Activated T-cell treated with anti-CD3 and anti-CD28 coated beads for 48 hours (primary cell): ENCODE measurements around the gene SLC38A10.

Experiments
- DNase-seq: peaks from one replicate; pipeline ENCODE4 v3.0.0-alpha.2; 2020; ENCODE audit warnings: low read depth

The SLC38A10 gene

GRCh38 chr17:81207610-81208581, 87.2 kb downstream of the SLC38A10 start:
- DNase-seq: no peak

DNA sequence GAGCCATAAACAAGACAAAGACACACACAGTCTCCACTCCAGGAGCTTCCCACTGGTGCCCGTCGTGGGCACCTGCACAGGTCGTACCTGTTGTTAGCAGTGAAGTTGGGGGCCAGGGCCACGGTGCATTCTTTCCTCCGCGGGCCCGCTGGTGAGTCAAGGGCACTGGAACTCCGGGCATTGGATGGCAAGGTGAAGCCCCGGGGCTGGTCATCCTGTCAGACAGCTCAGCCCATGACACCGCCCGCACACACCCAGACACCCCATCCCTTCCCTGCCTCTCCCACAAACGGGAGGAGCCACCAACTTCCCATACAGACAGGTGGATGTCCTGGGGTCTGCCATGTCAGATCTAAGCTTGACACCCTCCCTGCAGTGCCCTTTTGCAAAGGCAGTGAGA, 88.5 kb downstream of the SLC38A10 start:
- no peak for DNase-seq

DNA sequence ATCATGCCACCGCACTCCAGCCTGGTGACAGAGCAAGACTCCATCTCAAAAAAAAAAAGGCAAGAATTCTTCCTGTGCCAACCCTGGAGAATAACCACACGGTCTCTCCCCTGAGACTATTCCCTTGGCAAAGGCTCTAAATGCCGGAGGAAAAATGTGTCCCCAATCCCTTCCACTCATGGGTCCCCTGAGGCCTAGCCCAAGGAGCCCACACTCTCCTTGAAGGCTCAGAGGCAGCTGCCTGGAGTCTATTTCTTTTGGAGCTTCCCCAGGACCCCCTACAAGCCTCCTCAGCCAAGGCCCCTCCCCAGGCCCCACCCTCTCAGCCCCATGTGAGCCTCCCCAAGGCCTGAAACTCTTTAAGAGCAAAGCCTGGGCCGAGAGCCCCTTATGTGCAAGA, 88.9 kb downstream of the SLC38A10 start:
- no peak for DNase-seq

GRCh38 chr17:81204578-81204977, 90.5 kb downstream of the SLC38A10 start:
- no peak for DNase-seq

GRCh38 chr17:81203136-81203535, 92.0 kb downstream of the SLC38A10 start:
- DNase-seq: no peak

- DNase-seq: no peak
Measured at GRCh38 chr17:81202318-81202717, 92.8 kb downstream of the SLC38A10 start.

DNA sequence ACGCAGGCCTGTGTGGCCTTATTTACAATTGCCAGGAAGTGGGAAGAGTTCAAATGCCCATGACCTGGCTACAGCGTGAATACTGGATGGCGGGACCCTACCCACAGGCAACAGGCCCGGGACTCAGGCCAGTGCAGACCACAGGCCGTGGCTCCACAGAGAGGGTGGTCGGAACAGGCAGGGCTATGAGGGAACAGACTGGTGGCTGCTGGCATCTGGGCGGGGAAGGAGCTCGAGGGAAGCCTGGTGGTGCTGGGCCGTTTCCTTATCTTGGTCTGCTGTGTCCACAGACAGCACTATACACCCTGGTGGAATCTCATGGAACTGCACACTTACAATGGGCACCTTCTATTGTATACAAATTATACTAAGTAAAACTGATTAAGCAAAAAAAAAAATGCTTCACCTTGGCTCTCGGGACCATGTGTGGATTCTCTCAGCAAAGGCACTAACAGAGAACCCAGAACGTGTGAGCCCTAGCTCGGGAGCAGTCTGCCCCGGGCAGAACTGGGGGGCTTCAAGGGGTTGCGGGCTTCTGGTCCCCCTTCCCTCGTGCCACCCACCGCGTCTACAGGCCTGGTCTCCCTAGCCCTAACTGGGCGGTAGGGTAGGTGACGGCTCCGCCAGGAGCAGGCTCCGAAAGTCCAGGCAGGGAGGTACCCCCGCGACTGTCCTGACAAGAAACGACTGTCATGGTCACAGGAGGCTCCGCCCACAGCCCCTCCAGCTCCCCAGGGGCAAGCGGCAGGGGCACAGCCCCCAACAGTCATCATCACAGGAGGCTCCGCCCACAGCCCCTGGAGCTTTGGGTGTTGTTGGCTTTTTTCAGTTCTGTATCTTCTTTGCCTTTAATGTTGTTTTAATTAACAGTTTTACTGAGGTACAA, 94.2 kb downstream of the SLC38A10 start:
- no peak for DNase-seq

- no peak for DNase-seq
Measured at GRCh38 chr17:81200201-81200600, 94.9 kb downstream of the SLC38A10 start.

DNA sequence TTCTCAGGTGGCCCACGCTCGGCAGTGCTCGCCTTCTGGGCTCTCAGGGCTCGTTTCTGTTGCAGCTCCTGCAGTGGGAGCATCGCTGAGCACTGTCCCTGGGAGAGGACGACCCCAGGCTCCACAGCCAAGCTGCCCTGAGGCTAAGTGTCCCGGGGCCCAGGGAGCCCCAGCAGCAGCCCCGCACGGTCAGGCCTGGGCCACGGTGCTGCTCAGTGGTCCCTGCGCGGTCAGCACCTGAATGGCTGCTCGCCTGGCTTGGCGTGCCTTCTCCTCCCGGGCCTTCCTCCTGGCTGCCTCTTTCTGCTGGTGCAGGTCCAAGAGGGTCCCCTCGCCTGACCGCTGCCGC, 95.7 kb downstream of the SLC38A10 start:
- DNase-seq: no peak

DNA sequence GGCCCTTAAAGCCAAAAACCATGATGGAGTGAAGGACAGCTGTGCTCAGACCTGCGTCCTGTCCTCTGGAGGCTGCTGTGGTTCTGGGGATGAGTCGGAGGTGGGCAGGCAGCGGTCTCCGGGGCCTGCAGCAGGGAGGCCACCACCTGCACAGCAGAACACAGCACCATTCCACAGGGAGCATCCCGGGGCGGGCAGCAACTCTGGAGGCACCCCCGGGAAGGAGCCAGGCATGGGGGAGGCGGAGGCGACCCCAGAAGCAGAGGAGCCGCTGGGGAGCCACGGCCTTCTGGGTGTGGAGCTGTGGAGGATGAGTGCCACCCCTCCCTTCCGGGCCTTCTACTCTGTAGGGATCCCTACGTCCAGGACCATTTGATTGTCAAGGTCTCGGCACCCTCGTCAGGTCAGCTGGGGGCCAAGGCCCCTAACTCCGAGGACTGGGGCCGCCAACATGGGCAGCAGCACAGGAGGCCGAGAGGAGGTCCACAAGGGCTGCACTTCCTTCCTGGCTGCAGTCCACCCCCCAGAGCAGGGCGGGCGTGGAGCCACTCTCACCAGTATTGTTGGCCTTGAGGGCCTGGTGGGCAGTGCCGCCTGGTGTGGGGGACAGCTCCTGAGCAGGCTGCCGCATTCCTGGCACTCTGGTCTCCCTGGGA, 96.2 kb downstream of the SLC38A10 start:
- DNase-seq: no peak

DNA sequence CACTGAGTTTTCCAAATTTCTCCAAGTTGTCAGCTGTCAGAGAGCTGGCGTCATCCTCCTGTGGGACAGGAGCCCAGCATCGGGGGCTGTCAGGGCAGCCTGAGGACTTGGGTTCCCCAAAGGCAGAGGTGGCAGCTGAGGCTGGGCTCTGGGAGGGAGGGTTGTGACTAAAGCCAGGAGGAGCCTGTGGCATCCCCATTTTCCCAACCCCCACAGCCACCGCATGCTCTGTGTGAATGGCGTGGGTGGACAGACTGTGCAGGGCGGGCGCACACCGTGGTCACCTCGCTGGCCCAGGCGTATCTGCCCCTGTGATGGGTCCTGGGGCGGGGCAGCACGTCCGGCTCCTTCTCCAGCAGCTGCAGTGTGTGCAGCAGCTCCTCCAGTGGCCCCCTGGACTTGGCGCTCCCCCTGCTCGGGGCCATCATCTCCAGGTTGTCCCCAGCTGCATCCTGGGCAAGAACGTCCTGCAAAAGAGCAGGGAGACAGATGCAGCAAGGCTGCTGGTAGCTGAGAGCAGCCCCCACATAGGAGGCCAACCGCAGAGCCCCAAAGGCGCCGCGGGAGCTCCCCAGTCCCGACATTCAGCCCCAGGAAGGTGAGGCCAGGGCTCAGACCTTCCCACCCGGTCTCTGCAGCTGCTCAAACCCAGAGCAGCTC, 97.1 kb downstream of the SLC38A10 start:
- no peak for DNase-seq

DNA sequence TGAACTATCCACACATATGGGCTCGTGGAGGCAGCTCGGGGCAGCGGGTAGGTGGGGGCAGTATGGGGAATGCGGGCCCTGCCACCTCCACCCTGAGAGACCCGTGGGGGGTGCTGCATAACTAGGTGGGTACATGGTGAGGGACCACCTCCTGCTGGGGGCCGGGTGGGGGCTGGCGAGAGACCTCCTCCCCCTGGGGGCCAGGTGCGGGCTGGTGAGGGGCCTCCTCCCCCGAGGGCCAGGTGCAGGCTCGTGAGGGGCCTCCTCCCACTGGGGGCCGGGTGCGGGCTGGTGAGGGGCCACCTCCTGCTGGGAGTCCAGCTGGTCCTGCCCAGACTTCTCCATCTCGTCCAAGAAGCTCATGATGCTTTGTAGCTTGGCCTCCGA, 97.7 kb downstream of the SLC38A10 start:
- no peak for DNase-seq

GRCh38 chr17:81196505-81197408, 98.3 kb downstream of the SLC38A10 start:
- DNase-seq: no peak

DNA sequence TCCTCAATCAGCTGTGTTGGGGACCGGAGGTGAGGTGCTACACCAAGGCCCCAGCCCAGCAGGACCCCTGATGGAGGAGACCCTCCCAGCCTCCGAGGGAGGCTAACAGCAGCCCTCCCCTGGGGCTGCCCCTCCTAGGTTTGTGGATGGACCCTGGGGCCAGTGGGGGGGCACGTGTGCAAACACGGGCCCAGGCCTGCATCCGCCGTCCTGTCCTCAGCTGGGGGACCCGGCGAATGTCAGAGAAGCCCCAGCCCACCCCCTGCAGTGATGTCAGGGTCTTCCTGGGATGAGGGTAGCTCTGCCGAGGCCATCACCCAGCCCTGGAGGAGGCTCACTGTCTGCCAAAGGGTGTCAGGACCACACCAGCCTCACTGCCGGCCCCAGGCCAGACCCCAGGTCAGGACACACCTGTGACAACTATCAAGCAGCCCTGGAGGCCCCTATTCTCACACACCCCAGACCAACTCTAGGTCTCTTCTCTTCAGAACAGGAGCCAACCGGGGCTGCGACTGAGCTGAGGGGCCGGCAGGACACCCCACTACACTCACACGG, 99.1 kb downstream of the SLC38A10 start:
- DNase-seq: no peak
